Osteocyte (in vitro differentiated cells): ENCODE results near the gene BBX. TPM values are rescaled to one million over a fixed set of nuclear protein-coding genes. Genes with fewer than 3 reads are reported as not detected.
A peak's percentile ranks its signal among the peaks of the same experiment; 100 is the strongest.

Experiments used
- DNase-seq: peaks from one replicate; pipeline ENCODE4 v3.0.0; 2021; ENCODE audit warnings: mixed read lengths; ENCODE audit not compliant: unreplicated experiment; ENCODE audit errors: extremely low spot score
- H3K27ac Mint-ChIP-seq: one replicate; pipeline ENCODE4 v1.8.0; 2021; ENCODE audit warnings: mild to moderate bottlenecking, mixed read lengths; ENCODE audit not compliant: unreplicated experiment
- H3K27me3 Mint-ChIP-seq: one replicate; pipeline ENCODE4 v1.8.0; 2021; ENCODE audit warnings: mixed read lengths; ENCODE audit not compliant: unreplicated experiment
- H3K36me3 Mint-ChIP-seq: one replicate; pipeline ENCODE4 v1.8.0; 2021; ENCODE audit warnings: mixed read lengths; ENCODE audit not compliant: unreplicated experiment
- H3K4me1 Mint-ChIP-seq: one replicate; pipeline ENCODE4 v1.8.0; 2021; ENCODE audit warnings: mixed read lengths; ENCODE audit not compliant: unreplicated experiment
- H3K4me3 Mint-ChIP-seq: one replicate; pipeline ENCODE4 v1.8.0; 2021; ENCODE audit warnings: mild to moderate bottlenecking, moderate library complexity, mixed read lengths; ENCODE audit not compliant: unreplicated experiment
- H3K9me3 Mint-ChIP-seq: one replicate; pipeline ENCODE4 v1.8.0; 2021; ENCODE audit warnings: mixed read lengths; ENCODE audit not compliant: unreplicated experiment
- CTCF ChIP-seq: fragments of 200-600 bp; sonication (generic); IDR thresholded peaks from 2 replicates; pipeline ENCODE4 v1.5.0; 2021; ENCODE audit warnings: antibody characterized with exemption, mild to moderate bottlenecking, moderate library complexity
- total RNA-seq: library from RNA; stranded (reverse); gene quantifications from 2 replicates; pipeline ENCODE4 v1.2.1, GENCODE V29; 2021

BBX gene
- total RNA-seq, 1 donor from 2014 or later, result 92.2 TPM

GRCh38 chr3:107854733-107855132 is 332.0 kb downstream of the BBX start:
- Mint-ChIP-seq H3K4me1 (no peaks in the 10 kb centered on the region), H3K36me3 (no peaks in the 10 kb centered on the region), H3K27me3 (peaks cover 3% of the 10 kb centered on the region), H3K27ac (no peak overlapping the region), H3K4me3 (no peak overlapping the region), H3K9me3 (peaks cover 4% of the 10 kb centered on the region)
- TF ChIP-seq CTCF, result no peak
- DNase-seq, result no peak

DNA sequence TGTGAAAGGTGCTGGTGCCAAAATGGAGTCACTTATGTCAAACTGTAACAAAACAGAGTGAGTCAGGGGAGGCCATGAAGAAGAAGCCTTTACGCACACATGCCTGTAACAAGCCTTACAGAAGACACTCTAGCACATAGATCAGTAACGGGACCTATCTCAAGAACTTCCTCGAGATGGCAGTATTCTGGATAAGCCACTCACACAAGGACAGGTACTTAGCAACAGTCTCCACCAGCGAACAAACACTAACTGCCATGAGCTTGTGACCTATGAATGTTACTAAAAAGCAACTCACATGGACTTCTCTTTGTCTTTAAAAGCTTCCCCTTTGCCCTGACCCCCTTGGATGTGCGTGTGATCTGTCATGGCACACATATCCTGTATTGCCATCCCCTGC is 332.9 kb downstream of the BBX start:
- Mint-ChIP-seq H3K9me3 (peaks cover 4% of the 10 kb centered on the region), H3K27ac (no peak overlapping the region), H3K36me3 (no peaks in the 10 kb centered on the region), H3K27me3 (peaks cover 3% of the 10 kb centered on the region), H3K4me3 (no peak overlapping the region), H3K4me1 (no peaks in the 10 kb centered on the region)
- DNase-seq, result no peak
- TF ChIP-seq CTCF, result peak; percentile 26

- no peak for TF ChIP-seq CTCF
- H3K9me3 Mint-ChIP-seq, result peaks cover under 1% of the 10 kb centered on the region
- peaks cover 16% of the 10 kb centered on the region for H3K27me3 Mint-ChIP-seq
- H3K27ac Mint-ChIP-seq, result no peak overlapping the region
- no peaks in the 10 kb centered on the region for H3K4me1 Mint-ChIP-seq
- no peak for DNase-seq
- no peaks in the 10 kb centered on the region for H3K36me3 Mint-ChIP-seq
- H3K4me3 Mint-ChIP-seq, result no peak overlapping the region
These were observed 335.1 kb downstream of the BBX start for GRCh38 chr3:107857854-107858253.

GRCh38 chr3:107858876-107859275 is 336.1 kb downstream of the BBX start:
- Mint-ChIP-seq H3K9me3 (no peaks in the 10 kb centered on the region), H3K27ac (no peak overlapping the region), H3K36me3 (no peaks in the 10 kb centered on the region), H3K27me3 (peaks cover 17% of the 10 kb centered on the region), H3K4me1 (no peaks in the 10 kb centered on the region), H3K4me3 (no peak overlapping the region)
- no peak for DNase-seq
- no peak for TF ChIP-seq CTCF

Other genes with a start within 250 kb of the BBX start
- gene CCDC54, start 145.5 kb upstream of the BBX start, total RNA-seq, result not detected in 2 replicates